OCI-LY3 (cell line): ENCODE measurements around the gene SULF2.

ENCODE experiments used
- H2AFZ ChIP-seq: fragments of 200-600, 300-600 bp; shearing (Covaris generic); 2 replicates; pipeline ENCODE4 v1.6.0; 2014; ENCODE audit warnings: antibody characterized with exemption, low read depth, low read length
- H3K27ac ChIP-seq: fragments of 200-600, 300-600 bp; sonication (generic); 2 replicates; pipeline ENCODE4 v1.5.1; 2014; ENCODE audit warnings: mild to moderate bottlenecking, low read length, moderate library complexity, mixed read lengths
- H3K27me3 ChIP-seq: fragments of 200-600, 300-600 bp; sonication (generic); 2 replicates; pipeline ENCODE4 v1.6.1; 2014; ENCODE audit warnings: low read depth, low read length, mixed read lengths
- H3K36me3 ChIP-seq: fragments of 200-600, 300-600 bp; sonication (generic); replicated peaks from 2 replicates; pipeline ENCODE3; 2014; ENCODE audit warnings: low read depth, low read length, mixed read lengths
- H3K4me1 ChIP-seq: fragments of 300-600, 200-600 bp; sonication (generic); 2 replicates; pipeline ENCODE4 v1.6.1; 2014; ENCODE audit warnings: low read length, mixed read lengths
- H3K4me2 ChIP-seq: fragments of 200-600, 300-600 bp; sonication (generic); 2 replicates; pipeline ENCODE4 v1.6.1; 2014; ENCODE audit warnings: low read length, mixed read lengths
- H3K4me3 ChIP-seq: fragments of 300-600, 200-600 bp; sonication (generic); 2 replicates; pipeline ENCODE4 v1.5.1; 2014; ENCODE audit warnings: antibody characterized with exemption, mild to moderate bottlenecking, low read length, moderate library complexity
- H3K79me2 ChIP-seq: fragments of 300-600, 200-600 bp; shearing (Covaris generic); 2 replicates; pipeline ENCODE4 v1.6.1; 2014; ENCODE audit warnings: mild to moderate bottlenecking, low read length, mixed read lengths
- H3K9ac ChIP-seq: fragments of 300-600, 200-600 bp; shearing (Covaris generic); 2 replicates; pipeline ENCODE4 v1.6.0; 2014; ENCODE audit warnings: mild to moderate bottlenecking, low read length, moderate library complexity
- H3K9me3 ChIP-seq: fragments of 200-600, 300-600 bp; shearing (Covaris generic); 2 replicates; pipeline ENCODE4 v1.6.1; 2014; ENCODE audit warnings: low read length, mixed read lengths; ENCODE audit not compliant: insufficient read depth
- H4K20me1 ChIP-seq: fragments of 200-600, 300-600 bp; sonication (generic); 2 replicates; pipeline ENCODE4 v1.6.1; 2016; ENCODE audit warnings: low read length, mixed read lengths; ENCODE audit not compliant: insufficient read depth
- EZH2phosphoT487 ChIP-seq: fragments of 200-600 bp; shearing (Covaris generic); IDR thresholded peaks from 2 replicates; pipeline ENCODE4 v1.6.1; 2018; ENCODE audit warnings: antibody characterized with exemption, mixed run types, low read depth
- TF ChIP-seq, protein P1 (sequence below): fragments of 200-600, 300-600 bp; sonication (generic); IDR thresholded peaks from 2 replicates; pipeline ENCODE4 v1.5.1; 2014; ENCODE audit warnings: antibody characterized with exemption, low read length, low read depth

The SULF2 gene

DNA sequence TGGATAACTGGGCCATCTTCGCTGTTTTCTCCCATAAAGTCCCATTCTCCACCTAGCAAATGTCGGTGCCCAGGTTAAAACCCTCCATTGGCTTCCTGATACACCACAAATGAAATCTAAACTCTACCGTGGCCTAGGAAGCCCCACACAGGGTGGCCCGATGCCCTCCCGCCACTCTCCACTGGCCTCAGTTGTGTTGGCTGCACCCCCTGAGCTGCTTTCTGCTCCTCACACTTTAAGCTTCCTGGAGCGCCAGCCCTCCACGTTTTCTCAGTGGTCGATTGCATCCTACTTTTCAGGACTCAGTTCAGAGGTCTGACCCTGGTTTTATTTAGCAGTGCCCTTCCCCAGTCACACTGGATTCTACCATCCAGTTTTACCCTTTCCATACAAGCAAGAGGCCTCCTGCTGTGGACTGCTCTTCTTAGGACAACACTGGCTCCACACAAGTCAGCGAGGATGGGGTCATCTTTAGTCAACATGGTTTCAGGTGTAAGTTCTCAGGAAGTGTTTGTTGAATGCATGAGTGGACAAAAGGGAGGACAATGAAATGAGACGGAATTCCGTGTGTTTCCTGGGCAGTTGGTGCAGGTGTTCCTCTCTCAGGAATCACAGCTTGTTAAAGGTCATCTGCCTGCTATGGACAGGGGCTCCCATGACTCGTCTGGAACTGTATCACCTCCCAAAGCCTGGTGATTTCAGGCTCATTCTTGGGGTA, 124.1 kb downstream of the SULF2 start:
- Histone ChIP-seq H3K4me2 (no peak overlapping the region), H3K9me3 (no peaks in the 10 kb centered on the region), H3K4me1 (no peaks in the 10 kb centered on the region), H3K79me2 (no peaks in the 10 kb centered on the region), H2AFZ (no peak overlapping the region), H4K20me1 (peaks cover 14% of the 10 kb centered on the region), H3K4me3 (no peak overlapping the region), H3K27ac (no peak overlapping the region), H3K9ac (no peak overlapping the region), H3K36me3 (peaks cover 47% of the 10 kb centered on the region), H3K27me3 (no peaks in the 10 kb centered on the region)
- no peak for TF ChIP-seq EZH2phosphoT487
- TF ChIP-seq, protein P1, sequence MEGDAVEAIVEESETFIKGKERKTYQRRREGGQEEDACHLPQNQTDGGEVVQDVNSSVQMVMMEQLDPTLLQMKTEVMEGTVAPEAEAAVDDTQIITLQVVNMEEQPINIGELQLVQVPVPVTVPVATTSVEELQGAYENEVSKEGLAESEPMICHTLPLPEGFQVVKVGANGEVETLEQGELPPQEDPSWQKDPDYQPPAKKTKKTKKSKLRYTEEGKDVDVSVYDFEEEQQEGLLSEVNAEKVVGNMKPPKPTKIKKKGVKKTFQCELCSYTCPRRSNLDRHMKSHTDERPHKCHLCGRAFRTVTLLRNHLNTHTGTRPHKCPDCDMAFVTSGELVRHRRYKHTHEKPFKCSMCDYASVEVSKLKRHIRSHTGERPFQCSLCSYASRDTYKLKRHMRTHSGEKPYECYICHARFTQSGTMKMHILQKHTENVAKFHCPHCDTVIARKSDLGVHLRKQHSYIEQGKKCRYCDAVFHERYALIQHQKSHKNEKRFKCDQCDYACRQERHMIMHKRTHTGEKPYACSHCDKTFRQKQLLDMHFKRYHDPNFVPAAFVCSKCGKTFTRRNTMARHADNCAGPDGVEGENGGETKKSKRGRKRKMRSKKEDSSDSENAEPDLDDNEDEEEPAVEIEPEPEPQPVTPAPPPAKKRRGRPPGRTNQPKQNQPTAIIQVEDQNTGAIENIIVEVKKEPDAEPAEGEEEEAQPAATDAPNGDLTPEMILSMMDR: no peak

DNA sequence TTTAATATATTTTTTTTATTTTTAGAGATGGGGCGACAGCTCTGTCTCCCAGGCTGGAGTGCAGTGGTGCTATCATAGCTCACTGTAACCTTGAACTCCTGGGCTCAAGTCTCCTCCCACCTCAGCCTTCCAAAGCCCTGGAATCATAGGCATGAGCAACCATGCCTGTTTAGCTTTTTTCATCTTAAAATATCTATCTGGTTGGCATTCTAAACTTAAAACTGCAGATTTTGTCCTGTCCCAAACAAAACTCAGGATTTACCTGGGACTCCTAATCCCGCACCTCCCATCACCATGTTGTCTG, 124.7 kb downstream of the SULF2 start:
- H4K20me1 ChIP-seq: peaks cover 14% of the 10 kb centered on the region
- H3K79me2 ChIP-seq: no peaks in the 10 kb centered on the region
- no peak overlapping the region for H3K27ac ChIP-seq
- no peaks in the 10 kb centered on the region for H3K4me1 ChIP-seq
- no peak overlapping the region for H2AFZ ChIP-seq
- H3K36me3 ChIP-seq: peaks cover 48% of the 10 kb centered on the region
- H3K4me3 ChIP-seq: no peak overlapping the region
- H3K9me3 ChIP-seq: no peaks in the 10 kb centered on the region
- TF ChIP-seq EZH2phosphoT487: no peak
- TF ChIP-seq, protein P1: no peak
- no peak overlapping the region for H3K9ac ChIP-seq
- H3K27me3 ChIP-seq: no peaks in the 10 kb centered on the region
- no peak overlapping the region for H3K4me2 ChIP-seq

DNA sequence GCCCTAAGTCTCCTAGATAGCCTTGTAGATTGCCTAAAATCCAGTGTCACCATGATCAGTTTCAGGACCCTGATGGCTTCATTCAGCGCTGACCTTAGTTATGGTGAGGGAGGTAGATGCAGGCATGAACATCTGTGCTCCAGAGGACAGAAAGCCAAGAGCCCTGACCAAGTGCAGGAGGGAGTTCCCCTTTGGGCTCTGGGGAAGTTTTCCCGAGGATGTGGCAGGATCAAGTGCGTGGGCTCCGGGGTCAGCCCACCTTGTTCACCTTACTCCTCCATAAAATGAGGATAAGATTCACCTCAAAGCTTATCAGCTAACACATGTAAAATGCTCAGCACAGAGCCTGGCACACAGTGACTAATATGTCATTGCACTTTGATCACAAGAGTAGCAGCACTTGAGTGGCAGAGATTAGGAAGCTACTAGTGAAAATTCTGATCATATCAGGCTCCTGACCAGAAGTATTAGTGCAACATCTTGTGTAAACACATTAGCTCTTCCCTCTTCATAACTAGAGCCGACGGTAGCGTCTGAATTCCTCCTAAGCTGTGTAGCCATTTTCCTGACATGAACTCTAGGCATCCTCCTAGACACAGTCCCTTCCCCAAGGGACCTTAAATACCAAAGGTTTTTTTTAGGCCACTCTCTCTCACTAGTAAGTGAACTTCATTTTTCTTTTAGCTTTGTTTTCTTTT, 125.2 kb downstream of the SULF2 start:
- Histone ChIP-seq H3K79me2 (no peaks in the 10 kb centered on the region), H3K27ac (no peak overlapping the region), H3K4me2 (no peak overlapping the region), H3K4me1 (no peaks in the 10 kb centered on the region), H3K9ac (no peak overlapping the region), H3K27me3 (no peaks in the 10 kb centered on the region), H2AFZ (no peak overlapping the region), H3K36me3 (peaks cover 52% of the 10 kb centered on the region), H3K4me3 (no peak overlapping the region), H4K20me1 (peaks cover 14% of the 10 kb centered on the region), H3K9me3 (no peaks in the 10 kb centered on the region)
- TF ChIP-seq EZH2phosphoT487: no peak
- TF ChIP-seq, protein P1: no peak

DNA sequence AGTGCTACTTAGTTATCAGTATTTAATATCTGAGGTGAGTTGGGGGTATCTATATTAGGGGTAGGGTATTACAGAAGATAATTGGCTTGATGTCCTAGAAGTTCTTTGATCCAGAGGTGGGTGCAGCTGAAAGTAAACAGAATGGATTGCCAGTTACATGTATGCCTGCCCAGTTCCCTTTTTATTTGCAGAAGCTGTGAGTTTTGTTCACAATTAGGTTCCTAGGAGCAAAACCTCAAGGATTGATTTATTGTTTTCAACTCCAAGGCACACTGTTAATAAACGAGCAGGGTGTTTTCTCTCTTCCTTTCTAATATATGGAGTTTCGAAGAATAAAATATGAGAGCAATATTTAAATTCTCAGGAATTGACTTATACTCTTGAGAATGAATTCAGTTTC, 129.0 kb downstream of the SULF2 start:
- no peak overlapping the region for H3K4me2 ChIP-seq
- no peak overlapping the region for H3K4me3 ChIP-seq

More for the DNA sequence above, 129.0 kb downstream of the SULF2 start:
- H3K9ac ChIP-seq: no peak overlapping the region
- no peak overlapping the region for H3K27ac ChIP-seq
- no peak overlapping the region for H2AFZ ChIP-seq
- peaks cover 79% of the 10 kb centered on the region for H3K36me3 ChIP-seq
- no peak for TF ChIP-seq EZH2phosphoT487
- TF ChIP-seq, protein P1: no peak
- no peaks in the 10 kb centered on the region for H3K79me2 ChIP-seq
- H3K9me3 ChIP-seq: no peaks in the 10 kb centered on the region
- peaks cover 20% of the 10 kb centered on the region for H4K20me1 ChIP-seq
- H3K4me1 ChIP-seq: no peaks in the 10 kb centered on the region
- no peaks in the 10 kb centered on the region for H3K27me3 ChIP-seq
